Measurements from ENCODE around the gene PM20D1. TPM values are rescaled to one million over a fixed set of nuclear protein-coding genes. Genes with fewer than 3 reads are reported as not detected.
"Not testable (repeated sequence)": the region's sequence is repeated elsewhere in the genome, so short reads cannot be mapped to it uniquely, and the experiment has no call there.

The PM20D1 gene
- total RNA-seq, 4 donors from 2014 or later, result 0.13 TPM; not detected in 3

DNA sequence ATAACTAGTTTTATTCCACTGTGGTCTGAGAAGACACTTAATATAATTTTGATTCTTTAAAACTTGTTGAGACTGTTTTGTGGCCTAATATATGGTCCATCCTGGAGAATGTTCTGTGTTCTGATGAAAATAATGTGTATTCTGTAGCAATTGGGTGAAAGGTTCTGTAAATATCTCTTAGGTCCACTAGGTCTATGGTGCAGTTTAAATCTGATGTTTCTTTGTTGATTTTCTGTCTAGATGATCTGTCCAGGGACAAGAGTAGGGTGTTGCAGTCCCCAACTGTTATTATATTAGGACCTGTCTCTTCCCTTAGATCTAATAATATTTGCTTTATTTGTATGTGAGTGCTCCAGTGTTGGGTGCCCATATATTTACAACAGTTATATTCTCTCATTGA, 33.9 kb upstream of the PM20D1 start:
- Histone ChIP-seq H3K4me3 (no peak overlapping the region), H3K27me3 (no peaks in the 10 kb centered on the region), H3K27ac (no peak overlapping the region), H3K9me3 (peaks cover 0 to 17% (median 0%) of the 10 kb centered on the region in 3 donors), H3K4me1 (no peaks in the 10 kb centered on the region), H3K36me3 (no peaks in the 10 kb centered on the region)
- TF ChIP-seq EP300 (IDR thresholded peaks at IDR 0.05) (no peak), POLR2AphosphoS5 (IDR thresholded peaks at IDR 0.05) (no peak), POLR2A (IDR thresholded peaks at IDR 0.05) (no peak)
- TF ChIP-seq, protein P1, sequence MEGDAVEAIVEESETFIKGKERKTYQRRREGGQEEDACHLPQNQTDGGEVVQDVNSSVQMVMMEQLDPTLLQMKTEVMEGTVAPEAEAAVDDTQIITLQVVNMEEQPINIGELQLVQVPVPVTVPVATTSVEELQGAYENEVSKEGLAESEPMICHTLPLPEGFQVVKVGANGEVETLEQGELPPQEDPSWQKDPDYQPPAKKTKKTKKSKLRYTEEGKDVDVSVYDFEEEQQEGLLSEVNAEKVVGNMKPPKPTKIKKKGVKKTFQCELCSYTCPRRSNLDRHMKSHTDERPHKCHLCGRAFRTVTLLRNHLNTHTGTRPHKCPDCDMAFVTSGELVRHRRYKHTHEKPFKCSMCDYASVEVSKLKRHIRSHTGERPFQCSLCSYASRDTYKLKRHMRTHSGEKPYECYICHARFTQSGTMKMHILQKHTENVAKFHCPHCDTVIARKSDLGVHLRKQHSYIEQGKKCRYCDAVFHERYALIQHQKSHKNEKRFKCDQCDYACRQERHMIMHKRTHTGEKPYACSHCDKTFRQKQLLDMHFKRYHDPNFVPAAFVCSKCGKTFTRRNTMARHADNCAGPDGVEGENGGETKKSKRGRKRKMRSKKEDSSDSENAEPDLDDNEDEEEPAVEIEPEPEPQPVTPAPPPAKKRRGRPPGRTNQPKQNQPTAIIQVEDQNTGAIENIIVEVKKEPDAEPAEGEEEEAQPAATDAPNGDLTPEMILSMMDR (IDR thresholded peaks at IDR 0.05), result no peak
- no peak for ATAC-seq

DNA sequence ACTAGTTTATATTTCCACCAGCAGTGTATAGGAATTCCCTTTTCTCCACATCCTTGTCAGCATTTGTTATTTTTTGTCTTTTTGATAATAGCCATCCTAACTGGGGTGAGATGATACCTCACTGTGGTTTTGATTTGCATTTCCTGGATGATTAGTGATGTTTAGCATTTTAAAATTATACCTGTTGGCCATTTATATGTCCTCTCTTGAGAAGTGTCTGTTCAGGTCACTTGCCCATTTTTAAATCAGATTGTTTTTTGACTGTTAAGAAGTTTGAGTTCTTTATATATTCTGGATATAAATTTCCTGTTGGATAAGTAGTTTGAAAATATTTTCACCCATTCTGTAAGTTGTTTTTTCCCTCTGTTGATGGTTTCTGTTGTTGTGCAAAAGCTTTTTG, 31.0 kb upstream of the PM20D1 start:
- TF ChIP-seq POLR2AphosphoS5 (IDR thresholded peaks at IDR 0.05), result no peak
- TF ChIP-seq POLR2A (IDR thresholded peaks at IDR 0.05), result no peak
- TF ChIP-seq, protein P1 (IDR thresholded peaks at IDR 0.05), result no peak
- TF ChIP-seq EP300 (IDR thresholded peaks at IDR 0.05), result no peak
- no peak overlapping the region for H3K27ac ChIP-seq

DNA sequence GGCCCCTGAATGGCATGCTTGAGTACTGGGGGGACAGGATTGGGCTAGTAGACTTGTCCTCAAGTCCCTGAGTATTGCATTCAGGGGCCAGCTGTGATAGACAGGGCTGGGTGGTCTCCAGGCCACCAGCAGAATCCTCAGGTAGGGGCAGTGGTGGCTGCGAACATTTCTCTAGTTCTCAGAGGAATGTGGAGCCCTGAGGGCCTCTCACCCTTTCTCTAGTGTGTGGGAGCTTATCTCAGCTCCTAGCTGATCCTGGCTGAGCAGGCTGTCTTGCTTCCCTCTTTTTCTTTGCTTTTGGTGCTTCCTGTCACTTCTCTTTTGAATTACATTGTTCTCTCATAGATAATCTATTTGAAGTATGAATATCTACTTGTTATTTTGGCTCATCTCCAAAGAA, 30.0 kb upstream of the PM20D1 start:
- 83% methylated on average over 1 of the region's 1 CpG; no CpG with 5 or more reads in 1 of the 2 donors for WGBS, 2 donors (ENCODE audit: low coverage in 1 of 2)
- H3K9me3 ChIP-seq, result peaks cover 0 to 29% (median 0%) of the 10 kb centered on the region in 3 donors
- ATAC-seq, result no peak

More for the DNA sequence above, 31.0 kb upstream of the PM20D1 start:
- Histone ChIP-seq H3K36me3 (no peaks in the 10 kb centered on the region), H3K9me3 (peaks cover 0 to 29% (median 0%) of the 10 kb centered on the region in 3 donors), H3K27me3 (no peaks in the 10 kb centered on the region), H3K4me3 (no peak overlapping the region), H3K4me1 (no peaks in the 10 kb centered on the region)
- no peak for ATAC-seq

DNA sequence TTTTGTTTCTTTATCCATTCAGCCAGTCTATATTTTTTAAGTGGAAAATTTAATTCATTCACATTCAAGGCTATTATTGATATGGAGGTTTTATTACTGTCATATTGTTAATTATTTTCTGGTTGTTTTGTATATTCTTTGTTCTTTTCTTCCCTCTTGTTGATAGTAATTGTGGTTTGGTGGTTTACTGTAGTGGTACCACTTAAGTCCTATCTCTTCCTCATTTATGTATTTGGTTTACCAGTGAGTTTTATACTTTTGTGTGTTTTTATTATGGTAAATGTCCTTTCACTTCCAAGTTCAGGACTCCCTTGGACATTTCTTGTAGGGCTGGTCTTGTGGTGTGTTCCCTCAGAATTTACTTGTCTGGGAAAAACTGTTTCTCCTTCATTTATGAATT, 28.1 kb upstream of the PM20D1 start:
- Histone ChIP-seq H3K4me1 (no peaks in the 10 kb centered on the region), H3K27me3 (no peaks in the 10 kb centered on the region), H3K27ac (no peak overlapping the region), H3K9me3 (peaks cover 0 to 34% (median 0%) of the 10 kb centered on the region in 3 donors), H3K36me3 (no peaks in the 10 kb centered on the region), H3K4me3 (no peak overlapping the region)
- ATAC-seq, result no peak
- TF ChIP-seq, protein P1 (IDR thresholded peaks at IDR 0.05), result no peak
- TF ChIP-seq POLR2A (IDR thresholded peaks at IDR 0.05) (no peak), EP300 (IDR thresholded peaks at IDR 0.05) (no peak), POLR2AphosphoS5 (IDR thresholded peaks at IDR 0.05) (no peak)

More for the DNA sequence above, 30.0 kb upstream of the PM20D1 start:
- Histone ChIP-seq H3K27me3 (no peaks in the 10 kb centered on the region), H3K27ac (no peak overlapping the region), H3K4me3 (no peak overlapping the region), H3K36me3 (no peaks in the 10 kb centered on the region), H3K4me1 (no peaks in the 10 kb centered on the region)
- TF ChIP-seq POLR2A (IDR thresholded peaks at IDR 0.05) (no peak), POLR2AphosphoS5 (IDR thresholded peaks at IDR 0.05) (no peak), EP300 (IDR thresholded peaks at IDR 0.05) (no peak)
- TF ChIP-seq, protein P1 (IDR thresholded peaks at IDR 0.05), result no peak

DNA sequence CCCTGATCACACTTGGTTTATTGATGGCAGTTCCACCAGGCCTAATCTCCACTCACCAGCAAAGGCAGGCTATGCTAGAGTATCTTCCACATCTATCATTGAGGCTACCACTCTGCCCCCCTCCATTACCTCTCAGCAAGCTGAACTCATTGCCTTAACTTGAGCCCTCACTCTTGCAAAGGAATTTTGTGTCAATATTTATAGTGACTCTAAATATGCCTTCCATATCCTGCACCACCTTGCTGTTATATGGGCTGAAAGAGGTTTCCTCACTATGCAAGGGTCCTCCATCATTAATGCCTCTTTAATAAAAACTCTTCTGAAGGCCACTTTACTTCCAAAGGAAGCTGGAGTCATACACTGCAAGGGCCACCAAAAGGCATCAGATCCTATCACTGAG, 23.2 kb upstream of the PM20D1 start:
- H3K36me3 ChIP-seq, H3K27ac ChIP-seq, H3K4me1 ChIP-seq, H3K27me3 ChIP-seq, ATAC-seq, H3K4me3 ChIP-seq: not testable (repeated sequence)
- peaks cover 0 to 18% (median 0%) of the 10 kb centered on the region in 3 donors for H3K9me3 ChIP-seq

DNA sequence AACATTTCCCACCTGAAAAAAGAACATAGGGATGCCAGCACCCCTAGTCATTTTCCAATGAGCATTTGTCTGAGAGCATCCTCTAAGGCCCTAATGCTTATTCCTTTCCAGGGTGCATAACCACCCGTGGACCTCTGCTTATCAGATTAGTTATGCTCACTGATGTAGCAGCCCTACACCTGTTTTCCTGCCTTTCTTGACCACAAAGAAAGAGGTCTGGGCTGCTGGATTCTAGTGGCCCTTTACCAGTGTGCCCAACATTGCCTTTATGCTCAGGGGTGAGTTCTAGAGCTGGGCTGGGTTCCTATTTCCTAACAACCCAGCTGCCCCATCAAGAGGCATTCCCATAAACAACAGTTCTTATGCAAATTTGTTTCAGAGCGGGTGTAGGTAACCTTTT, 20.3 kb upstream of the PM20D1 start:
- no peaks in the 10 kb centered on the region for H3K36me3 ChIP-seq
- 74 to 78% methylated on average over 1 to 2 of the region's 2 CpGs for WGBS, 2 donors (ENCODE audit: low coverage in 1 of 2)
- no peak overlapping the region for H3K4me3 ChIP-seq
- no peaks in the 10 kb centered on the region for H3K4me1 ChIP-seq
- peaks cover 0 to 11% (median 0%) of the 10 kb centered on the region in 3 donors for H3K9me3 ChIP-seq
- TF ChIP-seq, protein P1 (IDR thresholded peaks at IDR 0.05), result no peak
- H3K27ac ChIP-seq, result no peak overlapping the region
- no peak for ATAC-seq
- no peaks in the 10 kb centered on the region for H3K27me3 ChIP-seq

All from gastroesophageal sphincter (tissue), 4 donors.